Panc1 (cell line): ENCODE data around the gene FILIP1L. TPM values are rescaled to one million over a fixed set of nuclear protein-coding genes. Genes with fewer than 3 reads are reported as not detected.

ENCODE experiments used
- ATAC-seq: fragments of 200-7000 bp; cut with Tn5 transposase; 2 replicates; pipeline ENCODE4 v1.9.1; 2020; ENCODE audit warnings: mild to moderate bottlenecking, moderate library complexity
- BruUV-seq: library from RNA; stranded (reverse); fragments of 400-500 nt; replicated peaks from 2 replicates; lab custom pipeline; 2021; lab: Mats Ljungman, UMichigan
- CTCF ChIA-PET: fragments of 300-600 bp; sonication (Branson Sonifier 250); formaldehyde crosslinking; loops from one replicate; lab custom pipeline; 2022; ENCODE audit warnings: antibody characterized with exemption; lab: Charles Lee
- POLR2A ChIA-PET: fragments of 300-600 bp; sonication (Branson Sonifier 250); formaldehyde crosslinking; loops from one replicate; lab custom pipeline; 2022; ENCODE audit warnings: antibody characterized with exemption; lab: Charles Lee
- DNase-seq: peaks from one replicate; pipeline ENCODE4 v3.0.0-alpha.2; 2010; ENCODE audit warnings: low read depth, low spot score
- H3K27ac ChIP-seq: 2 replicates; pipeline ENCODE4 v1.5.1; 2011; ENCODE audit warnings: mild to moderate bottlenecking, low read length, inconsistent platforms
- H3K27me3 ChIP-seq: fragments of 200-500 bp; sonication (Bioruptor generic); 2 replicates; pipeline ENCODE4 v1.6.0; 2014; ENCODE audit warnings: low read length, inconsistent platforms; ENCODE audit not compliant: control insufficient read depth, insufficient read depth
- H3K36me3 ChIP-seq: fragments of 200-500 bp; sonication (Bioruptor generic); 2 replicates; pipeline ENCODE4 v1.5.1; 2014; ENCODE audit warnings: inconsistent platforms, mild to moderate bottlenecking, low read length, moderate library complexity; ENCODE audit not compliant: control insufficient read depth, insufficient read depth
- H3K4me1 ChIP-seq: 2 replicates; pipeline ENCODE4 v1.5.1; 2011; ENCODE audit warnings: inconsistent platforms, mild to moderate bottlenecking, low read length, moderate library complexity; ENCODE audit not compliant: control insufficient read depth, insufficient read depth
- H3K4me3 ChIP-seq, 2 experiments: 2 replicates each; pipeline ENCODE4 v1.5.1; 2011 to 2012; ENCODE audit warnings: low read depth in 2 of 2, low read length in 2 of 2, mild to moderate bottlenecking in 2 of 2, inconsistent platforms in 1 of 2, moderate library complexity in 1 of 2
- H3K9me3 ChIP-seq: fragments of 200-500 bp; sonication (Bioruptor generic); 2 replicates; pipeline ENCODE4 v1.5.1; 2014; ENCODE audit warnings: low read depth, mild to moderate bottlenecking, inconsistent platforms, low read length, moderate library complexity; ENCODE audit not compliant: control insufficient read depth, insufficient read depth
- CTCF ChIP-seq: fragments of 450-650 bp; IDR thresholded peaks from 2 replicates; pipeline ENCODE4 v1.5.1; 2017; ENCODE audit warnings: mild to moderate bottlenecking
- POLR2AphosphoS5 ChIP-seq: IDR thresholded peaks from 2 replicates; pipeline ENCODE4 v1.6.1; 2012; ENCODE audit warnings: mild to moderate bottlenecking, low read depth, low read length, moderate library complexity
- REST ChIP-seq, 2 experiments: IDR thresholded peaks; 2 replicates each; pipeline ENCODE4 v1.6.1; 2011 to 2012; ENCODE audit warnings: low read depth in 2 of 2, control low read depth in 1 of 2, low read length in 1 of 2, mild to moderate bottlenecking in 1 of 2, moderate library complexity in 1 of 2; ENCODE audit not compliant: insufficient read depth in 1 of 2
- SIN3A ChIP-seq: IDR thresholded peaks from 2 replicates; pipeline ENCODE4 v1.6.1; 2012; ENCODE audit warnings: low read depth, mild to moderate bottlenecking, low read length, moderate library complexity, borderline replicate concordance; ENCODE audit not compliant: insufficient read depth
- TCF7L2 ChIP-seq: IDR thresholded peaks from 2 replicates; pipeline ENCODE4 v1.6.1; 2011; ENCODE audit warnings: mild to moderate bottlenecking, low read depth, low read length, inconsistent platforms
- in situ Hi-C: cut with HindIII; loops from 2 replicates; pipeline ENCODE4 v1.10.0; 2016; ENCODE audit warnings: low sequenced_read_pairs, low pct_unique_long_range_greater_than_20kb
- intact Hi-C: fragments of 100-400 bp; cut with micrococcal nuclease; formaldehyde crosslinking; loops from one replicate; pipeline ENCODE4 v1.10.0; 2022; ENCODE audit not compliant: unreplicated experiment
- total RNA-seq: library from RNA; stranded (reverse); gene quantifications from one replicate; pipeline ENCODE4 v1.2.1, GENCODE V29; 2021; ENCODE audit not compliant: unreplicated experiment

The FILIP1L gene
- total RNA-seq, 1 experiment from 2014 or later = 3.2 TPM

GRCh38 chr3:100030346-100030745 is 84.0 kb downstream of the FILIP1L start:
- ChIA-PET CTCF (no interaction called here), POLR2A (no interaction called here)
- intact Hi-C loops = no loop called here
- Histone ChIP-seq H3K9me3 (no peaks in the 10 kb centered on the region), H3K36me3 (no peaks in the 10 kb centered on the region), H3K27me3 (no peaks in the 10 kb centered on the region), H3K4me1 (peaks cover 5% of the 10 kb centered on the region; the same call in 1 of the 2 replicates), H3K4me3 (no peak overlapping the region), H3K27ac (no peak overlapping the region)
- ATAC-seq (no peak), DNase-seq (no peak)
- BruUV-seq = no TSS peak
- in situ Hi-C loops = no loop called here
- TF ChIP-seq CTCF (no peak), REST (IDR thresholded peaks at IDR 0.05; ENCODE audit: insufficient read depth in 1 of 2, low read depth in 2 of 2, low read length in 1 of 2) (no peak), POLR2AphosphoS5 (no peak), SIN3A (no peak), TCF7L2 (no peak)

GRCh38 chr3:100029689-100030088 is 84.6 kb downstream of the FILIP1L start:
- TF ChIP-seq TCF7L2 (no peak), CTCF (no peak), SIN3A (no peak), REST (IDR thresholded peaks at IDR 0.05; ENCODE audit: insufficient read depth in 1 of 2, low read depth in 2 of 2, low read length in 1 of 2) (no peak), POLR2AphosphoS5 (no peak)
- no TSS peak for BruUV-seq
- H3K4me1 ChIP-seq = peaks cover 5% of the 10 kb centered on the region; the same call in 1 of the 2 replicates
- POLR2A ChIA-PET = no interaction called here
- H3K27me3 ChIP-seq = no peaks in the 10 kb centered on the region
- DNase-seq = no peak
- no peaks in the 10 kb centered on the region for H3K36me3 ChIP-seq
- in situ Hi-C loops = no loop called here
- H3K27ac ChIP-seq = no peak overlapping the region
- intact Hi-C loops = no loop called here
- H3K4me3 ChIP-seq = no peak overlapping the region
- ATAC-seq = no peak
- no peaks in the 10 kb centered on the region for H3K9me3 ChIP-seq
- CTCF ChIA-PET = no interaction called here
